OCI-LY7 (cell line): Measurements from ENCODE around the gene KIAA1958.

Source experiments
- CTCF ChIP-seq: fragments of 200-600 bp; sonication (generic); conservative IDR thresholded peaks from 2 replicates; pipeline ENCODE4 v1.5.1; 2014; ENCODE audit warnings: mild to moderate bottlenecking, antibody characterized with exemption, low read length, moderate library complexity, mixed read lengths
- EZH2phosphoT487 ChIP-seq: fragments of 200-600 bp; sonication (generic); IDR thresholded peaks from 2 replicates; pipeline ENCODE4 v1.6.1; 2018; ENCODE audit warnings: low read depth, borderline replicate concordance, mild to moderate bottlenecking, mixed run types, antibody characterized with exemption, low read length, moderate library complexity, mixed read lengths

- no peak for TF ChIP-seq CTCF
- TF ChIP-seq EZH2phosphoT487 = no peak
Observed at GRCh38 chr9:112485574-112485973, 1.1 kb upstream of the KIAA1958 start.
